Nephron progenitor cell (in vitro differentiated cells): Measurements from ENCODE around the gene TANK.

Source experiments
- DNase-seq: peaks from one replicate; pipeline ENCODE4 v3.0.0; 2021
- H3K27ac Mint-ChIP-seq: 2 replicates; pipeline ENCODE4 v1.8.0; 2021; ENCODE audit warnings: mild to moderate bottlenecking, moderate library complexity, mixed read lengths
- H3K27me3 Mint-ChIP-seq: 2 replicates; pipeline ENCODE4 v1.8.0; 2021; ENCODE audit warnings: mild to moderate bottlenecking, low read depth, mixed read lengths; ENCODE audit not compliant: poor library complexity
- H3K36me3 Mint-ChIP-seq: 2 replicates; pipeline ENCODE4 v1.8.0; 2021; ENCODE audit warnings: low read depth, mixed read lengths
- H3K4me1 Mint-ChIP-seq: 2 replicates; pipeline ENCODE4 v1.8.0; 2021; ENCODE audit warnings: mixed read lengths
- H3K4me3 Mint-ChIP-seq: 2 replicates; pipeline ENCODE4 v1.8.0; 2021; ENCODE audit warnings: mild to moderate bottlenecking, moderate library complexity, mixed read lengths
- H3K9me3 Mint-ChIP-seq: 2 replicates; pipeline ENCODE4 v1.8.0; 2021; ENCODE audit warnings: mild to moderate bottlenecking, moderate library complexity, mixed read lengths
- CTCF ChIP-seq: fragments of 200-600 bp; sonication (generic); IDR thresholded peaks from 2 replicates; pipeline ENCODE4 v1.5.0; 2021; ENCODE audit warnings: antibody characterized with exemption

Gene TANK

GRCh38 chr2:161166538-161167409 lies 6.5 kb downstream of the TANK start:
- H3K4me1 Mint-ChIP-seq: peaks cover 13% of the 10 kb centered on the region
- H3K36me3 Mint-ChIP-seq: peaks cover 53% of the 10 kb centered on the region
- no peaks in the 10 kb centered on the region for H3K9me3 Mint-ChIP-seq
- no peak for DNase-seq
- H3K27ac Mint-ChIP-seq: no peak overlapping the region
- H3K27me3 Mint-ChIP-seq: no peaks in the 10 kb centered on the region
- no peak for TF ChIP-seq CTCF
- H3K4me3 Mint-ChIP-seq: no peak overlapping the region

GRCh38 chr2:161169335-161169734 lies 9.1 kb downstream of the TANK start:
- Mint-ChIP-seq H3K27me3 (no peaks in the 10 kb centered on the region), H3K9me3 (no peaks in the 10 kb centered on the region), H3K4me1 (no peaks in the 10 kb centered on the region), H3K4me3 (no peak overlapping the region), H3K36me3 (peaks cover 65% of the 10 kb centered on the region), H3K27ac (no peak overlapping the region)
- no peak for DNase-seq
- TF ChIP-seq CTCF: no peak

GRCh38 chr2:161170377-161170776 lies 10.1 kb downstream of the TANK start:
- Mint-ChIP-seq H3K4me1 (no peaks in the 10 kb centered on the region), H3K4me3 (no peak overlapping the region), H3K27ac (no peak overlapping the region), H3K27me3 (no peaks in the 10 kb centered on the region), H3K9me3 (no peaks in the 10 kb centered on the region), H3K36me3 (peaks cover 68% of the 10 kb centered on the region)
- DNase-seq: no peak
- no peak for TF ChIP-seq CTCF

- DNase-seq: no peak
- Mint-ChIP-seq H3K4me3 (no peak overlapping the region), H3K36me3 (peaks cover 68% of the 10 kb centered on the region), H3K27me3 (no peaks in the 10 kb centered on the region), H3K9me3 (peaks cover 6% of the 10 kb centered on the region), H3K27ac (no peak overlapping the region), H3K4me1 (no peaks in the 10 kb centered on the region)
- TF ChIP-seq CTCF: no peak
Observed at GRCh38 chr2:161170958-161171932, 11.0 kb downstream of the TANK start.

- H3K27ac Mint-ChIP-seq: no peak overlapping the region
- H3K9me3 Mint-ChIP-seq: peaks cover 20% of the 10 kb centered on the region
- DNase-seq: no peak
- no peaks in the 10 kb centered on the region for H3K27me3 Mint-ChIP-seq
- H3K4me1 Mint-ChIP-seq: no peaks in the 10 kb centered on the region
- peaks cover 74% of the 10 kb centered on the region for H3K36me3 Mint-ChIP-seq
- TF ChIP-seq CTCF: no peak
- H3K4me3 Mint-ChIP-seq: no peak overlapping the region
Observed at GRCh38 chr2:161172901-161173540, 12.8 kb downstream of the TANK start.
